Glutamatergic neuron (in vitro differentiated cells): ENCODE data around the gene SNRNP27. TPM values are rescaled to one million over a fixed set of nuclear protein-coding genes. Genes with fewer than 3 reads are reported as not detected.

Source experiments
- DNase-seq: peaks from one replicate; pipeline ENCODE4 v3.0.0; 2022
- H3K27ac Mint-ChIP-seq: one replicate; pipeline ENCODE4 v1.8.0; 2020; ENCODE audit warnings: mild to moderate bottlenecking, mixed read lengths, inconsistent platforms; ENCODE audit not compliant: unreplicated experiment
- H3K27me3 Mint-ChIP-seq: one replicate; pipeline ENCODE4 v1.8.0; 2020; ENCODE audit warnings: mild to moderate bottlenecking, moderate library complexity, mixed read lengths, inconsistent platforms; ENCODE audit not compliant: unreplicated experiment
- H3K36me3 Mint-ChIP-seq: one replicate; pipeline ENCODE4 v1.8.0; 2020; ENCODE audit warnings: mild to moderate bottlenecking, mixed read lengths, inconsistent platforms; ENCODE audit not compliant: unreplicated experiment
- H3K4me1 Mint-ChIP-seq: one replicate; pipeline ENCODE4 v1.8.0; 2020; ENCODE audit warnings: mild to moderate bottlenecking, low read depth, mixed read lengths, inconsistent platforms; ENCODE audit not compliant: unreplicated experiment
- H3K4me3 Mint-ChIP-seq: one replicate; pipeline ENCODE4 v1.8.0; 2020; ENCODE audit warnings: mild to moderate bottlenecking, mixed read lengths, inconsistent platforms; ENCODE audit not compliant: unreplicated experiment
- H3K9me3 Mint-ChIP-seq: one replicate; pipeline ENCODE4 v1.8.0; 2020; ENCODE audit warnings: mild to moderate bottlenecking, moderate library complexity, mixed read lengths, inconsistent platforms; ENCODE audit not compliant: unreplicated experiment
- total RNA-seq: library from RNA; stranded (reverse); fragmentation: NEBNext Ultra II Directional; extraction: Animal tissue kit (Norgen Biotek cat#: 25700); gene quantifications from one replicate; pipeline ENCODE4 v1.2.1, GENCODE V29; 2021; ENCODE audit not compliant: unreplicated experiment
- TF ChIP-seq, protein P1 (sequence below): fragments of 200-600 bp; sonication (generic); IDR thresholded peaks from one replicate; pipeline ENCODE4 v1.5.0; 2021; ENCODE audit not compliant: partially characterized antibody, unreplicated experiment

The SNRNP27 gene
- total RNA-seq, 1 donor from 2014 or later = 93.7 TPM

GRCh38 chr2:69847068-69847828, 46.5 kb upstream of the SNRNP27 start:
- no peaks in the 10 kb centered on the region for H3K27me3 Mint-ChIP-seq
- no peaks in the 10 kb centered on the region for H3K4me1 Mint-ChIP-seq
- DNase-seq = no peak
- H3K36me3 Mint-ChIP-seq = peaks cover 5% of the 10 kb centered on the region
- no peaks in the 10 kb centered on the region for H3K9me3 Mint-ChIP-seq
- TF ChIP-seq, protein P1, sequence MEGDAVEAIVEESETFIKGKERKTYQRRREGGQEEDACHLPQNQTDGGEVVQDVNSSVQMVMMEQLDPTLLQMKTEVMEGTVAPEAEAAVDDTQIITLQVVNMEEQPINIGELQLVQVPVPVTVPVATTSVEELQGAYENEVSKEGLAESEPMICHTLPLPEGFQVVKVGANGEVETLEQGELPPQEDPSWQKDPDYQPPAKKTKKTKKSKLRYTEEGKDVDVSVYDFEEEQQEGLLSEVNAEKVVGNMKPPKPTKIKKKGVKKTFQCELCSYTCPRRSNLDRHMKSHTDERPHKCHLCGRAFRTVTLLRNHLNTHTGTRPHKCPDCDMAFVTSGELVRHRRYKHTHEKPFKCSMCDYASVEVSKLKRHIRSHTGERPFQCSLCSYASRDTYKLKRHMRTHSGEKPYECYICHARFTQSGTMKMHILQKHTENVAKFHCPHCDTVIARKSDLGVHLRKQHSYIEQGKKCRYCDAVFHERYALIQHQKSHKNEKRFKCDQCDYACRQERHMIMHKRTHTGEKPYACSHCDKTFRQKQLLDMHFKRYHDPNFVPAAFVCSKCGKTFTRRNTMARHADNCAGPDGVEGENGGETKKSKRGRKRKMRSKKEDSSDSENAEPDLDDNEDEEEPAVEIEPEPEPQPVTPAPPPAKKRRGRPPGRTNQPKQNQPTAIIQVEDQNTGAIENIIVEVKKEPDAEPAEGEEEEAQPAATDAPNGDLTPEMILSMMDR = no peak
- no peak overlapping the region for H3K4me3 Mint-ChIP-seq
- H3K27ac Mint-ChIP-seq = no peak overlapping the region

- Mint-ChIP-seq H3K36me3 (peaks cover 5% of the 10 kb centered on the region), H3K27me3 (no peaks in the 10 kb centered on the region), H3K27ac (no peak overlapping the region), H3K9me3 (no peaks in the 10 kb centered on the region), H3K4me1 (no peaks in the 10 kb centered on the region), H3K4me3 (no peak overlapping the region)
- TF ChIP-seq, protein P1 = no peak
- no peak for DNase-seq
Observed at GRCh38 chr2:69848186-69848790, 45.5 kb upstream of the SNRNP27 start.

DNA sequence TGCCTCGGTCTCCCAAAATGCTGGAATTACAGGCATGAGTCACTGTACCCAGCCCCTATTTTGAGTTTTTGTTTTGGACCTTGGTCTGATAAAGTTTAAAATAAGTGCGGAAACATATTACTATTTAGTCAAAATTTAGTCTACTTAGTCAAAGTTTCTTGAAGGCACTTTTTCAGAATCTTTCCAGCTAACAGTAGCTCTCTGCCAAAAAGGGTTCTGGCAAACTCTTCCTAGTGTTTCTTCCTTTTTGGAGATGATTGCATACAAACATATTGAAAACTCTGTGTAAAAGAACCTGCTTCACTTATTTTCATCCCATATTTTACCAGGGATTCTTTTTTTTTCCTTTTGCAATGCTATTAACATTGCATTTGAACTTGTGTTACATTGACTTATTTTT, 35.5 kb upstream of the SNRNP27 start:
- H3K36me3 Mint-ChIP-seq = no peaks in the 10 kb centered on the region
- H3K27ac Mint-ChIP-seq = no peak overlapping the region
- no peak overlapping the region for H3K4me3 Mint-ChIP-seq
- TF ChIP-seq, protein P1 = no peak
- no peaks in the 10 kb centered on the region for H3K4me1 Mint-ChIP-seq
- H3K27me3 Mint-ChIP-seq = no peaks in the 10 kb centered on the region
- H3K9me3 Mint-ChIP-seq = no peaks in the 10 kb centered on the region
- no peak for DNase-seq

DNA sequence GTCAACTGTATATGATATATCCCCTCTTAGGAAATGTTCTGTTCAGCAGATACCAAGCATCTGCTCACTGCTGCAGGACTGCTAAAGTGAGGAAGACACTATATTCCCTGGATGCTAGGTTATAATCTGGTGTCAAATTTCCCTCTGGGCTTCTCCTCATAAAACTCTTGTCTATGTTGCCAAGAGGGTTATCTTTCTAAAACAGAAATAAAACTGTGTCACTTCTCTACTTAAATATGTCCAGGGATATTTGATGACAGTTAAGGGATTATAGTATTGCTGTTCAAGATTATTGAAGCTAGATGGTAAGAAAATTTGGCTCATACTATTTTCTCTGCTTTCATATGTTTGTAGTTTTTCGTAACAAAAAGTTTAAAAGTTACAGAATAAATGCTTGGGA, 30.5 kb upstream of the SNRNP27 start:
- no peaks in the 10 kb centered on the region for H3K36me3 Mint-ChIP-seq
- H3K4me1 Mint-ChIP-seq = no peaks in the 10 kb centered on the region
- no peak overlapping the region for H3K27ac Mint-ChIP-seq
- TF ChIP-seq, protein P1 = no peak
- DNase-seq = no peak
- H3K4me3 Mint-ChIP-seq = no peak overlapping the region
- no peaks in the 10 kb centered on the region for H3K9me3 Mint-ChIP-seq
- no peaks in the 10 kb centered on the region for H3K27me3 Mint-ChIP-seq

GRCh38 chr2:69888451-69888850, 5.3 kb upstream of the SNRNP27 start:
- TF ChIP-seq, protein P1 = no peak
- no peaks in the 10 kb centered on the region for H3K4me1 Mint-ChIP-seq
- peaks cover 2% of the 10 kb centered on the region for H3K27me3 Mint-ChIP-seq
- H3K27ac Mint-ChIP-seq = no peak overlapping the region
- H3K36me3 Mint-ChIP-seq = no peaks in the 10 kb centered on the region
- peaks cover 2% of the 10 kb centered on the region for H3K9me3 Mint-ChIP-seq
- H3K4me3 Mint-ChIP-seq = no peak overlapping the region
- no peak for DNase-seq
